Measurements from ENCODE around the gene SWSAP1. TPM values are rescaled to one million over a fixed set of nuclear protein-coding genes. Genes with fewer than 3 reads are reported as not detected.
"Not testable (repeated sequence)": the region's sequence is repeated elsewhere in the genome, so short reads cannot be mapped to it uniquely, and the experiment has no call there.

SWSAP1 gene
- total RNA-seq, 1 donor from 2014 or later: 0.53 TPM

DNA sequence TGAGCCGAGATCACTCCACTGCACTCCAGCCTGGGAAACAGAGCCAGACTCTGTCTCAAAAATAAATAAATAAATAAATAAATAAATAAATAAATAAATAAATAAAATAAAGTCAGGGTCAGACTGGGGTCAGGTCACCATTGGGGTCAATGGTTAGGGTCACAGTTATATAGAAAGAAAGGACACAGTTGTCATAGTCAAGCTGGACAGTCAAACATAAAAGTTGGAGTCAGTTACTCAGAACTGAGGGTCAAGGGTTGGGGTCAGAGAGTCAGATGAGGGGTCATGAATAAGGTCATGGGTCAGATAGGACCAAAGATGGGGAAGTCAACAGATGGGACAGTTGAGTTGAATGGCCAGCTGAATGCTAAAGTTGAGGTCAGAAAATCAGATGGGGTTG, 26.3 kb downstream of the SWSAP1 start:
- DNase-seq (ENCODE audit: low read depth) (no peak), FAIRE-seq (no peak)
- Histone ChIP-seq H3K36me3 (ENCODE audit: control insufficient read depth, insufficient read depth, low read length) (no peaks in the 10 kb centered on the region), H3K4me3 (ENCODE audit: low read depth, low read length) (no peak overlapping the region), H3K27me3 (ENCODE audit: control insufficient read depth, insufficient read depth, low read length) (no peaks in the 10 kb centered on the region)
- TF ChIP-seq CTCF (IDR thresholded peaks at IDR 0.05; ENCODE audit: insufficient read depth, low read length, severe bottlenecking): no peak

- no peak for TF ChIP-seq CTCF (IDR thresholded peaks at IDR 0.05; ENCODE audit: insufficient read depth, low read length, severe bottlenecking)
- DNase-seq (ENCODE audit: low read depth): no peak
- Histone ChIP-seq H3K36me3 (ENCODE audit: control insufficient read depth, insufficient read depth, low read length) (no peaks in the 10 kb centered on the region), H3K4me3 (ENCODE audit: low read depth, low read length) (no peak overlapping the region), H3K27me3 (ENCODE audit: control insufficient read depth, insufficient read depth, low read length) (no peaks in the 10 kb centered on the region)
- no peak for FAIRE-seq
Measured at GRCh38 chr19:11401808-11402543, 27.5 kb downstream of the SWSAP1 start.

DNA sequence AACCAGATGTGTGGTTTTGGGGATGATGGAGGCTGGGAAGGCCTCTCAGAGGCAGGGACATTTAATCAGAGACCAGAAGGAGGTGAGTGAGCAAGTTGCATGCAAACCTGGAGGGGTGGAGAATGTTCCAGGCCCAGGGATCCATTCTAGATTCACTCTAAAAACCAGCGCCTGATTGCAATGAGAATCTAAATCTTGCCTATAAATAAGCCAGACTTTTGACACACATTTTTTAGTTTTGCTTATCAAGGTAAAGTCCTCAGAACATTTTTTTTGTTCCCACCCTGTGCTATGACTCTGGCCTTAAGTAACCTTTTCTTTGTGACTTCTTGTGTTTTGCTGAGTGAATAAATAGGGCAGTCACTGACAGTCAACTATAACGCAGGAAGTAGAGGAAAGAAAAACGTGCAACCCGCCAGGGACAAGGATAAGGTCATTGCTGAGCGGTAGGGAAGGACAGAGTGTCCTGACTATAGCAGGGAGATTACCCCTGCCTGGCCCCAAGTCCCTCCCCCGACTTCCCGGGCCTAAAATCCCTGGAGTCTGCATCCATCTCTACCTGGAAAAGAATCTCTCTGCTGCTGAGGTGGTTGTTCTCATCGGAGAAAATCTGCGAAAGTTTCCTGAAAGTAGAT, 30.2 kb downstream of the SWSAP1 start:
- Histone ChIP-seq H3K36me3 (ENCODE audit: control insufficient read depth, insufficient read depth, low read length) (no peaks in the 10 kb centered on the region), H3K27me3 (ENCODE audit: control insufficient read depth, insufficient read depth, low read length) (no peaks in the 10 kb centered on the region), H3K4me3 (ENCODE audit: low read depth, low read length) (no peak overlapping the region)
- FAIRE-seq (no peak), DNase-seq (ENCODE audit: low read depth) (no peak)
- no peak for TF ChIP-seq CTCF (IDR thresholded peaks at IDR 0.05; ENCODE audit: insufficient read depth, low read length, severe bottlenecking)

DNA sequence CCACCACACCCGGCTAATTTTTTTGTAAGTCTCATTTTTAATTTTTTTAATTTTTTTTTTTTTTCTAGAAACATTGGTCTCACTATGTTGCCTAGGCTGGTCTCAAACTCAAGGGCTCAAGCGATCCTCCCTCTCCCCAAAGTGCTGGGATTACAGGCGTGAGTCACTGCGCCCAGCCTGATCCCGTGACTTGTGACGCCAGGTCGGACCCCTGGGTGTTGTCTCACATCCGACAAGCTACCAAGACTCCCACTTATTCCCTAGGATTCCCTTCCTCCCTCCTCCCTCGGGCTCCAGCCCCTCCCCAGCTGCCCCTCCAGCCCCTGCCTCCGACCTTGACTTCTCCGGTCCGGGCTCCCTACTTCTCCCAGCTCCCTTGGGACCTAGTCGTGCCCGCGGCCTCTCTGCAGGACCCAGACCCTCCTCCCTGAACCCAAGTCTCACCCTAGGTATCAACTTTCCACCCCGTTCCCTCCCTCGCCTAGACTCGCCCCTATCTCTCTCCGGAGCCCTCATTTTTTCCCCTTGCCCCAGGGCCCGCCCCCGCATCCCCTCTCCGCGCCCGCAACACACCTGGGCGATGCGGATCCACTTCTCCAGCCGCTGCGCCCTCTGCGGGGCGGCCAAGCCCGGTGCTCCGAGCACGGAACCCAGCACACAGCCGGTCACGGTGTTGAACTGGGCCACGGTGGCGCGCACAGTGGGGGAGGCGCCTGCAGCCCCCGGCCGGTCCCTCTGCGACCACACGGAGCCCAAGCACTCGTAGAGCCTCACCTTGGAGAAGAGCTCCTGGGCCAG, 31.6 kb downstream of the SWSAP1 start:
- H3K27me3 ChIP-seq (ENCODE audit: control insufficient read depth, insufficient read depth, low read length): no peaks in the 10 kb centered on the region
- no peaks in the 10 kb centered on the region for H3K36me3 ChIP-seq (ENCODE audit: control insufficient read depth, insufficient read depth, low read length)
- no peak for DNase-seq (ENCODE audit: low read depth)
- FAIRE-seq: no peak
- TF ChIP-seq CTCF (IDR thresholded peaks at IDR 0.05; ENCODE audit: insufficient read depth, low read length, severe bottlenecking): no peak
- no peak overlapping the region for H3K4me3 ChIP-seq (ENCODE audit: low read depth, low read length)

- H3K4me3 ChIP-seq (ENCODE audit: low read depth, low read length); FAIRE-seq; H3K27me3 ChIP-seq (ENCODE audit: control insufficient read depth, insufficient read depth, low read length); H3K36me3 ChIP-seq (ENCODE audit: control insufficient read depth, insufficient read depth, low read length); DNase-seq (ENCODE audit: low read depth): not testable (repeated sequence)
Measured at GRCh38 chr19:11406703-11407236, 32.3 kb downstream of the SWSAP1 start.

GRCh38 chr19:11408591-11408990, 34.1 kb downstream of the SWSAP1 start:
- TF ChIP-seq CTCF (IDR thresholded peaks at IDR 0.05; ENCODE audit: insufficient read depth, low read length, severe bottlenecking): no peak
- Histone ChIP-seq H3K27me3 (ENCODE audit: control insufficient read depth, insufficient read depth, low read length) (no peaks in the 10 kb centered on the region), H3K4me3 (ENCODE audit: low read depth, low read length) (no peak overlapping the region), H3K36me3 (ENCODE audit: control insufficient read depth, insufficient read depth, low read length) (no peaks in the 10 kb centered on the region)
- DNase-seq (ENCODE audit: low read depth) (no peak), FAIRE-seq (no peak)
